Karpas-422 (cell line): ENCODE data around the gene IL36G. TPM values are rescaled to one million over a fixed set of nuclear protein-coding genes. Genes with fewer than 3 reads are reported as not detected.

Source experiments
- DNase-seq: peaks from one replicate; pipeline ENCODE4 v3.0.0-alpha.2; 2015
- H2AFZ ChIP-seq: fragments of 200-600 bp; sonication (generic); 2 replicates; pipeline ENCODE4 v1.6.1; 2014; ENCODE audit warnings: antibody characterized with exemption, low read length, mixed read lengths
- H3K27ac ChIP-seq: fragments of 200-600 bp; sonication (generic); 2 replicates; pipeline ENCODE4 v1.5.1; 2014; ENCODE audit warnings: mild to moderate bottlenecking, low read length, moderate library complexity
- H3K27me3 ChIP-seq: fragments of 200-600 bp; sonication (generic); 2 replicates; pipeline ENCODE4 v1.6.1; 2014; ENCODE audit warnings: low read length, mixed read lengths
- H3K36me3 ChIP-seq: fragments of 200-600 bp; sonication (generic); 2 replicates; pipeline ENCODE4 v1.6.1; 2014; ENCODE audit warnings: low read length, mixed read lengths; ENCODE audit not compliant: insufficient read depth
- H3K4me1 ChIP-seq: fragments of 200-600 bp; sonication (generic); 2 replicates; pipeline ENCODE4 v1.6.1; 2014; ENCODE audit warnings: mild to moderate bottlenecking, low read length, mixed read lengths
- H3K4me2 ChIP-seq: fragments of 200-600 bp; sonication (generic); 2 replicates; pipeline ENCODE4 v1.6.1; 2014; ENCODE audit warnings: low read length, low read depth, mild to moderate bottlenecking; ENCODE audit not compliant: poor library complexity, severe bottlenecking
- H3K4me3 ChIP-seq: fragments of 200-600 bp; sonication (generic); 2 replicates; pipeline ENCODE4 v1.5.1; 2014; ENCODE audit warnings: mild to moderate bottlenecking, antibody characterized with exemption, low read length, mixed read lengths
- H3K79me2 ChIP-seq: fragments of 200-600 bp; sonication (generic); 2 replicates; pipeline ENCODE4 v1.6.1; 2014; ENCODE audit warnings: mild to moderate bottlenecking, low read length, mixed read lengths
- H3K9ac ChIP-seq: fragments of 200-600 bp; sonication (generic); 2 replicates; pipeline ENCODE4 v1.6.0; 2014; ENCODE audit warnings: low read length
- H3K9me2 ChIP-seq: fragments of 200-600 bp; sonication (generic), shearing (Covaris generic); replicated peaks from 2 replicates; pipeline ENCODE4 v1.6.0; 2014; ENCODE audit warnings: mild to moderate bottlenecking, low read length, moderate library complexity; ENCODE audit not compliant: insufficient read depth
- H3K9me3 ChIP-seq: fragments of 300-700, 200-600 bp; sonication (generic); 2 replicates; pipeline ENCODE4 v1.6.1; 2014; ENCODE audit warnings: low read length, mixed read lengths
- H4K20me1 ChIP-seq: fragments of 200-600 bp; sonication (generic); 2 replicates; pipeline ENCODE4 v1.6.1; 2014; ENCODE audit warnings: mild to moderate bottlenecking, antibody characterized with exemption, low read length, low read depth; ENCODE audit not compliant: insufficient read depth
- total RNA-seq: library from RNA; depleted of rRNA; stranded (reverse); fragments of >200 nt; shearing (Covaris generic); gene quantifications from 2 replicates; pipeline ENCODE4 v1.2.3, GENCODE V29; 2014; ENCODE audit warnings: low replicate concordance

IL36G gene
- total RNA-seq, 1 experiment from 2014 or later, result not detected

DNA sequence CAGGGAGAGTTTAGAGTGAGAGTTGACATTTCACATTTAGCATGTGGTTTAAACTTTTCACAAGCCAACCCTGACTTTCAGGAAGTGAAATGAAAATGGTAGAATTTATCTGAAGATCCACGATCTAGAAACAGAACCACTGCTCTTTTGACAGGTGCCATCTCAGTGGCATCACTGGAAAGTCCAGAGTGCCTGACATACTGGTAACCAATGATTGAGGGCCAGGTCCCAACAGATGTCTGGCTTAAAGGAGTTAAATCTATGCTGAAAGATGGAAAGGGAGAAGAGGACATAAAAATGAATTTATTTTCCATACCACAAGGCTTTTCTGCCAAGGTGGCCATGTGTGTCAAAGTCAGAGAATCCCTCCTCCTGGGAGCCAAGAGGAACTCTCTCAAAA, 2.7 kb downstream of the IL36G start:
- H3K79me2 ChIP-seq, result no peaks in the 10 kb centered on the region
- no peaks in the 10 kb centered on the region for H3K9me3 ChIP-seq
- H2AFZ ChIP-seq, result no peak overlapping the region
- no peaks in the 10 kb centered on the region for H4K20me1 ChIP-seq
- H3K27me3 ChIP-seq, result no peaks in the 10 kb centered on the region
- no peak overlapping the region for H3K9ac ChIP-seq
- no peaks in the 10 kb centered on the region for H3K36me3 ChIP-seq
- H3K4me3 ChIP-seq, result no peak overlapping the region
- no peak for DNase-seq
- no peak overlapping the region for H3K4me2 ChIP-seq
- H3K9me2 ChIP-seq, result no peaks in the 10 kb centered on the region
- H3K4me1 ChIP-seq, result no peaks in the 10 kb centered on the region
- no peak overlapping the region for H3K27ac ChIP-seq

GRCh38 chr2:112985090-112985489, 7.3 kb downstream of the IL36G start:
- Histone ChIP-seq H3K9me2 (peaks cover 4% of the 10 kb centered on the region; the same call in 1 of the 2 replicates), H3K36me3 (no peaks in the 10 kb centered on the region), H3K4me3 (no peak overlapping the region), H3K27me3 (no peaks in the 10 kb centered on the region), H3K79me2 (no peaks in the 10 kb centered on the region), H3K27ac (no peak overlapping the region), H4K20me1 (no peaks in the 10 kb centered on the region), H3K4me1 (no peaks in the 10 kb centered on the region), H3K4me2 (no peak overlapping the region), H3K9me3 (peaks cover 7% of the 10 kb centered on the region), H2AFZ (no peak overlapping the region), H3K9ac (no peak overlapping the region)
- no peak for DNase-seq

DNA sequence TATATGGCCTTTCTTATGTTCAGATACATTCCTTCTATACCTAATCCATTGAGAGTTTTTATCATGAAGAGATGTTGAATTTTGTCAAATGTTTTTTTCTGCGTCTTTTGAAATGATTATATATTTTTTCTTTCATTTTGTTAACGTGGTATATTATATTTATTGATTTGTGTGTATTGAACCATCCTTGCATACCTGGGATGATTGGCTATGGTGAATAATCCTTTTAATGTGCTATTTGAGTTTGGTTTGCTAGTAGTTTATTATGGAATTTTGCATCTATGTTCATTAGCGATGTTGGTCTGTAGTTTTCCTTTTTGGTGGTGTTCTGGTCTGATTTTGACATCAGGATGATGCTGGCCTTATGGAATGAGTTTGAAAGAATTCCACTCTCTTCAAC, 11.8 kb downstream of the IL36G start:
- peaks cover 4% of the 10 kb centered on the region; the same call in 1 of the 2 replicates for H3K9me2 ChIP-seq
- no peaks in the 10 kb centered on the region for H3K36me3 ChIP-seq
- H3K27me3 ChIP-seq, result no peaks in the 10 kb centered on the region
- no peak overlapping the region for H3K27ac ChIP-seq
- no peaks in the 10 kb centered on the region for H3K79me2 ChIP-seq
- no peaks in the 10 kb centered on the region for H4K20me1 ChIP-seq
- no peak overlapping the region for H3K4me3 ChIP-seq
- H3K9ac ChIP-seq, result no peak overlapping the region
- H3K9me3 ChIP-seq, result peaks cover 7% of the 10 kb centered on the region
- no peak overlapping the region for H3K4me2 ChIP-seq
- no peaks in the 10 kb centered on the region for H3K4me1 ChIP-seq
- DNase-seq, result no peak
- no peak overlapping the region for H2AFZ ChIP-seq

GRCh38 chr2:112993831-112994230, 16.0 kb downstream of the IL36G start:
- DNase-seq, result no peak
- no peaks in the 10 kb centered on the region for H4K20me1 ChIP-seq
- no peaks in the 10 kb centered on the region for H3K36me3 ChIP-seq
- no peak overlapping the region for H3K4me3 ChIP-seq
- H3K4me1 ChIP-seq, result no peaks in the 10 kb centered on the region
- no peaks in the 10 kb centered on the region for H3K79me2 ChIP-seq
- peaks cover 7% of the 10 kb centered on the region for H3K9me3 ChIP-seq
- H3K9me2 ChIP-seq, result no peaks in the 10 kb centered on the region
- no peak overlapping the region for H2AFZ ChIP-seq
- no peaks in the 10 kb centered on the region for H3K27me3 ChIP-seq
- no peak overlapping the region for H3K4me2 ChIP-seq
- no peak overlapping the region for H3K9ac ChIP-seq
- H3K27ac ChIP-seq, result no peak overlapping the region

DNA sequence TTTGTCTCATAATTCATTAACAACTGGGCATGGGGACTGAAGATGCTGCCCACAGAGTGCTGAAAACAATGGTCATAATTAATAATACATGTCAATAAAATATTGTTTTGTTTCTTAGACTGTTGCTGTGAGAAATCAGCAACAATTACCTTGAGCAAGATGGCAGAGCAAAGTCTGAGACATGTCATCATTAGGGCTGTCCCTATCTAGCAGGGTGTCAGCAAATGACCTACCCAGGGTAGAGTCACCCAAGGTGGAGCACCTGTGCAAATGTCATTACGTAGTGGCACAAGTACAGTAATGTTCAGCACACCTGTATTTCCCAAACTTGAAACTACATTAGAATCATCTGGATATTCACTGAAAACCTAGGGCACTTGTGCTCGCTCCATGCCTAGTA, 16.8 kb downstream of the IL36G start:
- DNase-seq, result no peak
- H3K27me3 ChIP-seq, result no peaks in the 10 kb centered on the region
- no peaks in the 10 kb centered on the region for H4K20me1 ChIP-seq
- no peaks in the 10 kb centered on the region for H3K4me1 ChIP-seq
- H3K79me2 ChIP-seq, result no peaks in the 10 kb centered on the region
- no peak overlapping the region for H2AFZ ChIP-seq
- H3K27ac ChIP-seq, result no peak overlapping the region
- no peaks in the 10 kb centered on the region for H3K36me3 ChIP-seq
- H3K9ac ChIP-seq, result no peak overlapping the region
- peaks cover 4% of the 10 kb centered on the region for H3K9me3 ChIP-seq
- no peak overlapping the region for H3K4me3 ChIP-seq
- H3K4me2 ChIP-seq, result no peak overlapping the region
- no peaks in the 10 kb centered on the region for H3K9me2 ChIP-seq

- no peak overlapping the region for H2AFZ ChIP-seq
- no peak for DNase-seq
- H3K4me3 ChIP-seq, result no peak overlapping the region
These were observed 17.6 kb downstream of the IL36G start for GRCh38 chr2:112995346-112995920.

GRCh38 chr2:112996635-112997034, 18.8 kb downstream of the IL36G start:
- H3K9me3 ChIP-seq, result no peaks in the 10 kb centered on the region
- no peak for DNase-seq
- no peaks in the 10 kb centered on the region for H3K36me3 ChIP-seq
- H4K20me1 ChIP-seq, result no peaks in the 10 kb centered on the region
- H3K9me2 ChIP-seq, result no peaks in the 10 kb centered on the region
- H2AFZ ChIP-seq, result no peak overlapping the region
- no peak overlapping the region for H3K4me3 ChIP-seq
- no peaks in the 10 kb centered on the region for H3K27me3 ChIP-seq
- H3K79me2 ChIP-seq, result no peaks in the 10 kb centered on the region
- no peak overlapping the region for H3K27ac ChIP-seq
- no peaks in the 10 kb centered on the region for H3K4me1 ChIP-seq
- no peak overlapping the region for H3K9ac ChIP-seq
- H3K4me2 ChIP-seq, result no peak overlapping the region

More at GRCh38 chr2:112995346-112995920, 17.6 kb downstream of the IL36G start:
- H3K9ac ChIP-seq, result no peak overlapping the region
- no peak overlapping the region for H3K4me2 ChIP-seq
- no peaks in the 10 kb centered on the region for H3K9me2 ChIP-seq
- H4K20me1 ChIP-seq, result no peaks in the 10 kb centered on the region
- H3K4me1 ChIP-seq, result no peaks in the 10 kb centered on the region
- no peak overlapping the region for H3K27ac ChIP-seq
- no peaks in the 10 kb centered on the region for H3K79me2 ChIP-seq
- no peaks in the 10 kb centered on the region for H3K9me3 ChIP-seq
- H3K27me3 ChIP-seq, result no peaks in the 10 kb centered on the region
- no peaks in the 10 kb centered on the region for H3K36me3 ChIP-seq

DNA sequence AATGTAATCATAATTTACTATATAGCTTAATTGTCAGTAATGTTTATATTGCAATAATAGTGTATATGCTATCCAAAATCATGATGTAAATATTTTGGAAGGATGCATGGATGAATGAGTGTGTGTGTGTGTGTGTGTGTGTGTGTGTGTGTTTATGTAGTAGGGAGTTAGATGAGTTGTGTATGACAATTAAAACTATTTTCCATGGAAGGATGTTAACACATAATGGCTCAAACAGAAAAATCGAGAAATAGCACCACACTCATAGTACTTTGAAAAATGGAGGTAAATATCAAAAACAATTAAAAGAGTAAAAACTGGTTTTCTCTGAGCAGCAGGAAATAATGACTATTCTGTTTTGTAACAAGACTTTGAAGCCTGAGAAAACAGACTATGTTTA, 19.3 kb downstream of the IL36G start:
- Histone ChIP-seq H3K27ac (no peak overlapping the region), H4K20me1 (no peaks in the 10 kb centered on the region), H3K79me2 (no peaks in the 10 kb centered on the region), H3K4me2 (no peak overlapping the region), H3K36me3 (no peaks in the 10 kb centered on the region), H3K4me1 (no peaks in the 10 kb centered on the region), H3K27me3 (no peaks in the 10 kb centered on the region), H2AFZ (no peak overlapping the region), H3K9me2 (no peaks in the 10 kb centered on the region), H3K9ac (no peak overlapping the region), H3K9me3 (no peaks in the 10 kb centered on the region), H3K4me3 (no peak overlapping the region)
- no peak for DNase-seq

- DNase-seq, result no peak
- Histone ChIP-seq H3K36me3 (no peaks in the 10 kb centered on the region), H3K27ac (no peak overlapping the region), H3K9ac (no peak overlapping the region), H2AFZ (no peak overlapping the region), H3K9me2 (no peaks in the 10 kb centered on the region), H3K4me3 (no peak overlapping the region), H4K20me1 (no peaks in the 10 kb centered on the region), H3K79me2 (no peaks in the 10 kb centered on the region), H3K27me3 (no peaks in the 10 kb centered on the region), H3K9me3 (no peaks in the 10 kb centered on the region), H3K4me2 (no peak overlapping the region), H3K4me1 (no peaks in the 10 kb centered on the region)
These were observed 22.6 kb downstream of the IL36G start for GRCh38 chr2:113000436-113000835.
